ENCODE measurements around the gene GMEB2. TPM values are rescaled to one million over a fixed set of nuclear protein-coding genes. Genes with fewer than 3 reads are reported as not detected.

Gene GMEB2
- total RNA-seq, 1 experiment from 2014 or later = 42.5 TPM

- DNase-seq (ENCODE audit: low spot score) = peak; percentile 25
Observed at GRCh38 chr20:63547725-63548480, 79.0 kb downstream of the GMEB2 start, which contains the start of gene SRMS. SRMS (minus strand) TSS chr20:63547749; CDS start chr20:63547463, 286 bp downstream.

- no peak for DNase-seq (ENCODE audit: low spot score)
Observed at GRCh38 chr20:63546956-63547724, 79.8 kb downstream of the GMEB2 start.

GRCh38 chr20:63546256-63546955, 80.5 kb downstream of the GMEB2 start:
- no peak for DNase-seq (ENCODE audit: low spot score)

GRCh38 chr20:63545814-63546213, 81.1 kb downstream of the GMEB2 start:
- DNase-seq (ENCODE audit: low spot score) = peak; percentile 50

GRCh38 chr20:63544958-63545516, 81.9 kb downstream of the GMEB2 start:
- peak; percentile 91 for DNase-seq (ENCODE audit: low spot score)

- DNase-seq (ENCODE audit: low spot score) = peak; percentile 30
Observed at GRCh38 chr20:63544241-63544957, 82.5 kb downstream of the GMEB2 start.

GRCh38 chr20:63543733-63544132, 83.2 kb downstream of the GMEB2 start:
- no peak for DNase-seq (ENCODE audit: low spot score)

- no peak for DNase-seq (ENCODE audit: low spot score)
Observed at GRCh38 chr20:63543131-63543530, 83.8 kb downstream of the GMEB2 start.

GRCh38 chr20:63542696-63543095, 84.2 kb downstream of the GMEB2 start:
- DNase-seq (ENCODE audit: low spot score) = no peak

GRCh38 chr20:63542031-63542559, 84.8 kb downstream of the GMEB2 start:
- no peak for DNase-seq (ENCODE audit: low spot score)

- DNase-seq (ENCODE audit: low spot score) = no peak
Observed at GRCh38 chr20:63541371-63541770, 85.5 kb downstream of the GMEB2 start.

- no peak for DNase-seq (ENCODE audit: low spot score)
Observed at GRCh38 chr20:63540417-63541186, 86.3 kb downstream of the GMEB2 start.

GRCh38 chr20:63539441-63540370, 87.2 kb downstream of the GMEB2 start:
- no peak for DNase-seq (ENCODE audit: low spot score)

- peak; percentile 24 for DNase-seq (ENCODE audit: low spot score)
Observed at GRCh38 chr20:63539092-63539430, 87.8 kb downstream of the GMEB2 start.

- DNase-seq (ENCODE audit: low spot score) = peak; percentile 100
Observed at GRCh38 chr20:63538204-63539091, 88.5 kb downstream of the GMEB2 start.

Data from HT-29 (cell line).